ENCODE results near the gene GPC4.

The GPC4 gene

GRCh38 chrX:133375615-133376340 is 39.5 kb downstream of the GPC4 start:
- TF ChIP-seq CTCF (conservative IDR thresholded peaks at IDR 0.05), result no peak
- no peak overlapping the region for H3K27ac ChIP-seq

- H3K27ac ChIP-seq, result no peak overlapping the region
- no peak for TF ChIP-seq CTCF (conservative IDR thresholded peaks at IDR 0.05)
Measured at GRCh38 chrX:133374874-133375387, 40.4 kb downstream of the GPC4 start.

GRCh38 chrX:133373386-133374079 is 41.8 kb downstream of the GPC4 start:
- TF ChIP-seq CTCF (conservative IDR thresholded peaks at IDR 0.05), result no peak
- no peak overlapping the region for H3K27ac ChIP-seq

- TF ChIP-seq CTCF (conservative IDR thresholded peaks at IDR 0.05), result no peak
- H3K27ac ChIP-seq, result no peak overlapping the region
Measured at GRCh38 chrX:133370696-133371275, 44.5 kb downstream of the GPC4 start.

GRCh38 chrX:133369065-133369464 is 46.2 kb downstream of the GPC4 start:
- TF ChIP-seq CTCF (conservative IDR thresholded peaks at IDR 0.05), result no peak
- H3K27ac ChIP-seq, result no peak overlapping the region

GRCh38 chrX:133366735-133367134 is 48.6 kb downstream of the GPC4 start:
- no peak for TF ChIP-seq CTCF (conservative IDR thresholded peaks at IDR 0.05)
- no peak overlapping the region for H3K27ac ChIP-seq

GRCh38 chrX:133365871-133366611 is 49.2 kb downstream of the GPC4 start:
- no peak overlapping the region for H3K27ac ChIP-seq

More at GRCh38 chrX:133365871-133366611, 49.2 kb downstream of the GPC4 start:
- TF ChIP-seq CTCF (conservative IDR thresholded peaks at IDR 0.05), result no peak
